SW 1271 (cell line): ENCODE results near the gene CENPC.
"Not testable (repeated sequence)": the region's sequence is repeated elsewhere in the genome, so short reads cannot be mapped to it uniquely, and the experiment has no call there.

Experiments used
- DNase-seq, 2 experiments: peaks; one replicate each; lab custom pipeline; 2025; lab: John Stamatoyannopoulos, UW

CENPC gene

DNA sequence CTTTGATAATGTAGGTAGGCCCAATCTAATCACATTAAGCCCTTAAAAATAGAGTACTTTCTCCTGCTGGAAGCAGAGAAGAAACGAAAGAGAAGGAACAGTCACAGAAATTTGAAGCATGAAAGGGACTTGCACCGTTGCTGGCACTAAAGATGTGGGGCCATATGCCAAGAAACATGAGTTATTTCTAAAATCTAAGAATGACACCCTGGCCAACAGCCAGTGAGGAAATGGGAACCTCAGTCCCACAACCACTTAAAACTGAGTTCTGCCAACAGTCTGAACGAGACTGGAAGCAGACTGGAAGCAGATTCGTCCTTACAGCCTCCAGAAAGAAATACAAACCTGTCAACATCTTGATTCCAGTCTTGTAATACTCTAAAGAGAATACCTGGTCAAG, 70.1 kb downstream of the CENPC start:
- DNase-seq = no peak

- no peak for DNase-seq
Observed at GRCh38 chr4:67470871-67471270, 74.4 kb downstream of the CENPC start.

GRCh38 chr4:67468830-67469229, 76.5 kb downstream of the CENPC start:
- DNase-seq = no peak

GRCh38 chr4:67466751-67467150, 78.6 kb downstream of the CENPC start:
- no peak for DNase-seq

DNA sequence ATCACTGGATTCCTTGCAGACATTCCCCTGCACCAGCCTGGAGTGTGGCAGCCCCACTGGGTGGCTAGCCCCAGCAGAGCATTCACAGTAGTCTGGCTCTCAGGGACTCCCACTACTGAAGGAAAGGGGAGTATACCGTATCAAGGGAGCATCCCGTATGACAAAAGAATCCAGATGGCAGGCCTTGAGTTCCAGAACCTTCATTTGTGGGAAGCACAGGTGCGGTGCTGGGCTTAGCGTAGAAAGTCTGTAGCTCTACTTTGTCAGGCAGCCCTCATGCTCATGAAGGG, 79.6 kb downstream of the CENPC start:
- DNase-seq = no peak

DNA sequence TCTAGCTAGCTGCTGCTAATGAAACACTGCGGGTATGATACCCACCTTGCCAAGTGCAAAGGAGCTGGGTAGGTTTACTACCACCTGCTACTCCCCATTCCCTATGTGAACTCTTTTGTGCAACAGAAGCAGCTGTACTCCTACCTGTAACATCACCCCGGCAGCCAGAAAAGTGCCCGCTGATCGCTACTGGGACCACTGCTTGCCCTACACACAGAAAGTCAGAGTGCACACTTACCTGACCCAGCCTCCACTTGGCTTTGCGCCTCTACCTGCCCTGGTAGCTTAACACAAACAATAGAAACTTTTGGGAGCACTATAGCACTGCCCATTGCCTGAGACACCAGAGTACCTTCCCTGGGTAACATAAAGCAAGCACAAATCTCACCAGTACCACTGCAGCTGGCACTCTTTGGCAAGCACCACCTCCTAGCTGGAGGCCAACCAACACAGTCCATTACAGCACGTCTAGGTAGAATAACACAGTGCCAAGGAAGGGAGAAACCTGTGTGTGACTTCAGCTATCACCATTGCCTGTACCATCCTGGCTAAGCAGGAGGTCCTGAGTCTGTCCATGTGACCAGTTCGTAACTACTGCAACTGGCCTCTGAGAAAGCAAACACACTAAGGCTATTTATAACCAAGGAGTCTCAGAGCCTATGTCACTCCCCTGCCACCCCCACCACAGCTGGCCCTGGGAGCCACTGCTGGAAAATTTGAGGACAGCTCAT, 80.1 kb downstream of the CENPC start:
- no peak for DNase-seq

DNA sequence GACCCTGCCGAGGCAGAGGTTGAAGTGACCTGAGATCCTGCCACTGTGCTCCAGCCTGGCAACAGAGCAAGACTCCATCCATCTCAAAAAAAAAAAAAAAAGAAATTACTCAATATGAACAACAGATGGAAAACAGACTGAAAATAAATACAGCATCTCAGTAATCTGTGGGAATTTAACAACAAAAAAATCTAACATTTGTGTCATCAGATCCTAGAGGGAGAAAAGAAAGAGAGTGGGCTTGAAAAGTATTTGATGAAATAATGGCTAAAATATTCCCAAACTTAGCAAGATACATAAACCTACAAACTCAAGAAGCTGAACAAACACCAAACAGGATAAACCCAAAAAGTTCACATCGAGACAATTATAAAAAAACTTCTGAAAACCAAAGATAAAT, 84.7 kb downstream of the CENPC start:
- no peak for DNase-seq

GRCh38 chr4:67459164-67459563, 86.1 kb downstream of the CENPC start:
- DNase-seq = no peak

- DNase-seq = no peak
Observed at GRCh38 chr4:67456577-67457196, 88.6 kb downstream of the CENPC start.

- DNase-seq = not testable (repeated sequence)
Observed at GRCh38 chr4:67452846-67453205, 92.5 kb downstream of the CENPC start.

DNA sequence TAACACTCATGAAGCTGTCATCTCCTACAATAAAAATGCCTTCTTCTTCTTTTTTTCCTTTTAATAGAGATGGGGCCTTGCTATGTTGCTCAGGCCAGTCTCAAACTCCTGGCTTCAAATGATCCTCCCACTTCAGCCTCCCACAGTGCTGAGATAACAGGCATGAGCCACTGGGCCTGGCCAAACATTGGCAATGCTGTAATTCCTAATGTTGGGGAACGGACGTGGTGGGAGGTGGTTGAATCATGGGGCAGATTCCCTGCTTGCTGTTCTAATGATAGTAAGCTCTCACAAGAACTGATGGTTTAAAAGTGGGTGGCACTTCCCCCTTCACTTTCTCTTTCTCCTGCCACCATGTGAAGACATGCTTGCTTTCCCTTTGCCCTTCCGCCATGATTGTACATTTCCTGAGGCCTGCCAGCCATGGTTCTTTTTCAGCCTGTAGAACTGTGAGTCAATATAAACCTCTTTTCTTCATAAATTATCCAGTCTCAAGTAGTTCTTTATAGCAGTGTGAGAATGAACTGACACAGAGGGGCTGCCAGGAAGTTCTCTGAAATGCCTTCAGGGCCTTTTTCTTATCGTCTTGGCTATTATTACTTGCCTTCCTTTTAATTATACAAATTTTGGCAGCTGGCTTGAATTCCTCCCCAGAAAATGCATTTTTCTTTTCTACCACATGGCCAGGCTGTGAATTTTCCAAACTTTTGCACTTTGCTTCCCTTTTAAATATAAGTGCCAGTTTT, 93.0 kb downstream of the CENPC start:
- DNase-seq = no peak

- peak in 1 of 2 experiments; percentile 1 for DNase-seq
Observed at GRCh38 chr4:67451464-67451863, 93.8 kb downstream of the CENPC start.

DNA sequence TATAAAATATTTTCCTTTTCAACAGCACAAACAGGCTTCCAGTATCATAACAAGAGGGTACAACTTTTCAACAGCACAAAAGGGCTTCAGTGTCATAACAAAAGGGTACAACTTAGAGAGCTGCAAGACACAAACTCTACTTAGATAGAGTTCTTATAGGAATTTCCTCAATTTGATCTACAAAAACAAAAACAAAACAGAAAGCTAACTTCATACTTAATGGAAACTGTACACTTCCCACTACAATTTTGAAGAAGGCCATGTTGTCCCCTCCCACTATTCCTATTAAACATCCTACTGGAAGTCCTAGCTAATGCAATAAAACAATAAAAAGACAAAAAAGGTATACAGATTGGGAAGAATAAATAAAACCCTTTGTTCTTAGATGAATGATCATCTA, 96.7 kb downstream of the CENPC start:
- DNase-seq = no peak

DNA sequence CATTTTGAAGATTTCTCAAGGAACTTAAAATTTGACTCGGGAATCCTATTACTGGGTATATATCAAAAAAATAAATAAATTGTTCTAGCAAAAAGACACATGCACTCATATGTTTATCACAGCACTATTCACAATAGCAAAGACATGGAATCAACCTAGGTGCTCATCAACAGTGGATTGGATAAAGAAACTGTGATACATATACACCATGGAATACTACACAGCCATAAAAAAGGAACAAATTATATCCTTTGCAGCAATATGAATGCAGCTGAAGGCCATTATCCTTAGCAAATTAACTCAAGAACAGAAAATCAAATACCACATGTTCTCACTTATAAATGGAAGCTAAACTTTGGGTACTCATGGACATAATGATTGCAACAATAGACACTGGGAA, 97.4 kb downstream of the CENPC start:
- no peak for DNase-seq

DNA sequence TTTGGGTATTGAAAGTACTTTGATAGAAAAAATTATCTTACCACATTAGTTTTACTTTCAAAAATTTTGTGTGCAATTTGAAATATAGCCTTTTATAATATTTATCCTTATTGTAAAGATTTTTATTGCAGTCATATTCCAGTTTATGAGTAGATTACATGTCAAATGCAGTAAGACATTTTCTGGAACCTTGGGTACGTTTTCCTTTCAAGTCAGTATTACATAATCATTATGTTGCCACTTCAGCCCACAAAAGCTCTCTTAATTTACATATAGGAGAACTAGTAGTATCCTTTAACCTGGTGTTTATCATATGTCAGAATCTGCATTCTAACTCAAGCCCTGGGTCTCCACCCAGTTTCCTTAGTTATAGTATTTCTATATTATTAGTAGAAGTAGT, 98.5 kb downstream of the CENPC start:
- no peak for DNase-seq

DNA sequence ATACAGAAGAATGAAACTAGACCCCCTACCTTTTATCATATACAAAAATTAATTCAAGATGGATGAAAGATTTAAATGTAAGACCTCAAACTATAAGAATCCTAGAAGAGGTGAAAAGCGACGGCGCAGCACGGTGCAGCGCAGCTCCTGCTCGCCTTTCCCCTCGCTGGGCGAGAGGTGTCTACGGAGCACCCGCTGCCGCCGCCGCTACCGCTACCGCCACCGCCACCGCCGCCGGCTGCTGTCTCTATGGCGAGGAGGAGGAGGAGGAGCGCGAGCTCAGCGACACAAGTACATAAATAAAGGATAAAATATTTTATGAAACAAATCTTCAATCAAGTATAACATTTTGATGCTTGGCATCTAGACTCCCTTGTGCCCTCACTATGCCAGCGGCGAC, 99.4 kb downstream of the CENPC start:
- DNase-seq = not testable (repeated sequence)

DNA sequence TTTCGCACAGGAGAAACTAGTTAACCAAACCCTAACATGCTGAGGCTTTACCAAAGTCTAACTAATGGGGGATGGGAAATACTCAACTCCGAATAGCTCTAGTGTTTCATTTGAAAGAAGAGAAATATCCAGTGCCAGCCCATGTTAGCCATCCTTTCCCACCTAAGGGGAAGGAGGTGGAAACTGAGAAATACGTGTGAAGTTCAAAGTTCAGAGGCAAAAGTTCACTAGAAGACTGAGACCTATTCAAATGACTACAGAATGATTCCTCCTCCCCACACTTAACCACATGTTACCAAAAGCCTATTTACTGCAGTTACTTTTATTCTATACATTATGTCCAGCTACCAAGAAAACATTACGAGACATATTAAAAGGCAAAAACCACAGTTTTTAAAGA, 106.3 kb downstream of the CENPC start:
- no peak for DNase-seq

GRCh38 chr4:67437974-67438713, 107.2 kb downstream of the CENPC start:
- DNase-seq = no peak

DNA sequence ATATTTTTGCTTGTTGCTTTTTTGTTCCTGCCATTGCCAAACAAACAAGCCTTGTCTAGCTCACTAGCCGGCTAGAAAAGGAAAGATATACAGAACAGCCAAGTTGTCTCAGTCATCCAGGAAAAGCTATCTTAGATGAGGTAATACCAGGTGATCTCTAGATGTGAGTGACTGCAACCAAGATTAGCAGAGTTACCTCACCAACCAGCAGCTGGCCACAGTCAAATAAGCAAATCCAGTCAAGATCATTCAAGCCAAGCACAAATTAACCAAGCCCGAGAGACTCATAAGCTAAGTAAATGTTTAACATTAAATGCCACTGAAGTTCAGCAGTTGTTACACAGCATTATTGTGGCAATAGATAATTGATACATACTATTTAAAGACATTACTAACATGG, 108.6 kb downstream of the CENPC start:
- DNase-seq = no peak

- no peak for DNase-seq
Observed at GRCh38 chr4:67430989-67431388, 114.3 kb downstream of the CENPC start.

GRCh38 chr4:67428819-67429218, 116.5 kb downstream of the CENPC start:
- no peak for DNase-seq
